Astrocyte of the cerebellum (primary cell): ENCODE data around the gene DNA2.

Experiments used
- DNase-seq: peaks from one replicate; pipeline ENCODE4 v3.0.0-alpha.2; 2011; ENCODE audit warnings: low read depth
- H3K4me3 ChIP-seq: 2 replicates; pipeline ENCODE4 v1.5.1; 2011; ENCODE audit warnings: mild to moderate bottlenecking, low read depth, low read length, moderate library complexity
- CTCF ChIP-seq: IDR thresholded peaks from 2 replicates; pipeline ENCODE4 v1.5.1; 2012; ENCODE audit warnings: low read length, low read depth, moderate library complexity, mild to moderate bottlenecking; ENCODE audit errors: missing control alignments
- in situ Hi-C: cut with HindIII; loops from 2 replicates; pipeline ENCODE4 v1.10.0; 2017; ENCODE audit warnings: low sequenced_read_pairs

The DNA2 gene

GRCh38 chr10:68502846-68503245 is 31.1 kb upstream of the DNA2 start:
- in situ Hi-C loops: no loop called here

DNA sequence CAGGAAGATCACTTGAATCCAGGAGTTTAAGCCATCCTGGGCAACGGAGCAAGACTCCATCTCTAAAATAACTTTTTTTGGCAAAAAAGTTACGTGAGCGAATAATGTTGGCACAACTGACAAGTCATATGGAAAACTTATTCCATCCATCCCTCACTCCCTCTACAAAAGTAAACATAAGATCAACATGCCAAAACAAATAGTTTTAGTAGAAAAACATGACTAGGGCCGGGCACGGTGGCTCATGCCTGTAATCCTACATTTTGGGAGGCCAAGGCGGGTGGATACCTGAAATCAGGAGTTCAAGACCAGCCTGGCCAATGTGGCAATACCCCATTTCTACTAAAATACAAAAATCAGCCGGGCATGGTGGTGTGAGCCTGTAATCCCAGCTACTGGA is 29.9 kb upstream of the DNA2 start:
- TF ChIP-seq CTCF: no peak
- DNase-seq: no peak
- H3K4me3 ChIP-seq: no peak overlapping the region
- in situ Hi-C loops: no loop called here

More at GRCh38 chr10:68502846-68503245, 31.1 kb upstream of the DNA2 start:
- DNase-seq: no peak
- no peak overlapping the region for H3K4me3 ChIP-seq
- no peak for TF ChIP-seq CTCF

- in situ Hi-C loops: no loop called here
These were observed 27.8 kb upstream of the DNA2 start for GRCh38 chr10:68499544-68499943.

GRCh38 chr10:68496072-68496471 is 24.3 kb upstream of the DNA2 start:
- in situ Hi-C loops: no loop called here
- no peak overlapping the region for H3K4me3 ChIP-seq
- TF ChIP-seq CTCF: no peak
- no peak for DNase-seq

More at GRCh38 chr10:68499544-68499943, 27.8 kb upstream of the DNA2 start:
- TF ChIP-seq CTCF: no peak
- no peak overlapping the region for H3K4me3 ChIP-seq
- DNase-seq: no peak

- no peak for TF ChIP-seq CTCF
- no peak for DNase-seq
- H3K4me3 ChIP-seq: no peak overlapping the region
- in situ Hi-C loops: no loop called here
These were observed 20.3 kb upstream of the DNA2 start for GRCh38 chr10:68492118-68492517.

- TF ChIP-seq CTCF: no peak
- DNase-seq: no peak
- no peak overlapping the region for H3K4me3 ChIP-seq
- in situ Hi-C loops: no loop called here
These were observed 18.1 kb upstream of the DNA2 start for GRCh38 chr10:68489919-68490318.

DNA sequence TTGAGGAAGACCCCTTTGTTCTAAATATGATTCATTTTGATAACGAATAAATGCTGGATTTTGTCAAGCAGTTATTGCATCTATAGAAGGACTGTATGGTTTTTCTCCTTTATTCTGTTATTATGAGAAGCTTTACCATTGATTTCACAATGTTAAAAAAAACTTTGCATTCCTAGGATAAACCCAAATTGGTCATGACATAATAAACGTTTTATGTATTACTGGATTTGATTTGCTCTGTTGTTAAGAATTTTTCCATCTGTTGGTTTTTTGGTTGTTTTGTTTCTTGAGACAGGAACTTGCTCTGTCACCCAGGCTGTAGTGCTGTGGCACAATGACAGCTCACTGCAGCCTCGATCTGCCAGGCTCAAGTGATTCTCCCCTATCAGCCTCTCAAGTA is 2.2 kb upstream of the DNA2 start:
- no peak for TF ChIP-seq CTCF
- no peak overlapping the region for H3K4me3 ChIP-seq
- no peak for DNase-seq
- in situ Hi-C loops: no loop called here
